Tibial artery (tissue), 4 donors: ENCODE measurements around the gene CKAP2L.
"Not testable (repeated sequence)": the region's sequence is repeated elsewhere in the genome, so short reads cannot be mapped to it uniquely, and the experiment has no call there.

Experiments used
- DNase-seq, 2 donors: peaks; one replicate each; pipeline ENCODE4 v3.0.0-alpha.2; 2019
- H3K27ac ChIP-seq, 2 donors: fragments of 200-600 bp; sonication (generic) in 1 of 2; 1 replicate in 1 of 2; 2 replicates in 1 of 2; pipeline ENCODE4 v1.5.1; 2018 to 2019; ENCODE audit warnings: mild to moderate bottlenecking in 1 of 2
- H3K27me3 ChIP-seq, 2 donors: fragments of 200-600 bp; sonication (generic) in 1 of 2; one replicate each; pipeline versions ENCODE4 v1.5.1 to v1.6.0; 2016 to 2019
- H3K36me3 ChIP-seq, 3 donors: fragments of 200-600 bp; sonication (generic) in 2 of 3; one replicate each; pipeline ENCODE4 v1.5.1; 2016 to 2019; ENCODE audit warnings: mild to moderate bottlenecking in 2 of 3
- H3K4me1 ChIP-seq, 4 donors: fragments of 200-600 bp; sonication (generic) in 2 of 4; 1 replicate in 3 of 4; 2 replicates in 1 of 4; pipeline ENCODE4 v1.5.1; 2016 to 2019
- H3K4me3 ChIP-seq, 2 donors: fragments of 200-600 bp; sonication (generic) in 1 of 2; 1 replicate in 1 of 2; 2 replicates in 1 of 2; pipeline ENCODE4 v1.5.1; 2018 to 2019; ENCODE audit warnings: mild to moderate bottlenecking in 2 of 2
- H3K9me3 ChIP-seq, 3 donors: fragments of 200-600 bp; sonication (generic) in 1 of 3; one replicate each; pipeline ENCODE4 v1.5.1; 2016 to 2019
- intact Hi-C: fragments of 100-400 bp; cut with DNase I; formaldehyde crosslinking; loops from one replicate; pipeline ENCODE4 v1.15.0; 2023; ENCODE audit warnings: low total_unique reads
- TF ChIP-seq, protein P1 (sequence below), 2 experiments: fragments of 200-600 bp in 1 of 2; fragments of 450-650 bp in 1 of 2; IDR thresholded peaks; one replicate each; pipeline ENCODE4 v1.5.1; 2017 to 2019; ENCODE audit warnings: antibody characterized with exemption in 2 of 2, mild to moderate bottlenecking in 1 of 2, moderate library complexity in 1 of 2

CKAP2L gene

DNA sequence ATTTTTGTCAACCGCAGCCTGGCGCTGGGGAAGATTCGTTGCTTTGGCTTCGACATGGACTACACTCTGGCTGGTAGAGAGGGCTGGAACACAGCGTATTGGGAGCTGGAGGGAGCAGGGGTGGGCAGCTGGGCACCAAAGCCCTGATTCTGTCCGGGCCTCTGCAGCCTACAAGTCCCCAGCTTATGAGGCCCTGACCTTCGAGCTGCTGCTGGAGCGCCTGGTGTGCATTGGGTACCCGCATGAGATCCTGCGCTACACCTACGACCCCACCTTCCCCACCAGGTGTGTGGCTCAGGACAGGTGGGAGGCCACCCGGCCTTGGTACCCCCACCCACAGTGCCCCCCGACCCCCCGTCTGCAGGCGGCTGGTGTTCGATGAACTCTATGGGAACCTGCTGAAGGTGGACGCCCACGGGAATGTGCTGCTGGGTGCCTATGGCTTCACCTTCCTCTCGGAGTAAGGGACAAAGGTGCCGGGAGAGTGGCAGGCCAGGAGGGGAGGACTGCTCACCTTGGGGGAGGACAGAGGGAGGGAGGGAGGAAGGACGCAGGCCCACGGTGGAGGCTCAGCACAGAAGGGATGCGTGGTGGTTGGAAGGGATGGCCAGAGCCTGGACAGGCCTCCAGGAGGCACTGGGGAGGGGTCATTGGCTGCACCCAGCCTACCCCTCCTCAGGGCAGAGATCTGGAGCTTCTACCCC lies 42.4 kb downstream of the CKAP2L start:
- peaks cover 0 to 4% (median 0%) of the 10 kb centered on the region in 4 donors for H3K4me1 ChIP-seq
- no peak overlapping the region for H3K27ac ChIP-seq
- no peak overlapping the region for H3K4me3 ChIP-seq
- peaks cover 0 to 15% of the 10 kb centered on the region in 2 donors for H3K27me3 ChIP-seq
- DNase-seq = no peak
- no peaks in the 10 kb centered on the region for H3K36me3 ChIP-seq
- no peaks in the 10 kb centered on the region for H3K9me3 ChIP-seq
- TF ChIP-seq, protein P1, sequence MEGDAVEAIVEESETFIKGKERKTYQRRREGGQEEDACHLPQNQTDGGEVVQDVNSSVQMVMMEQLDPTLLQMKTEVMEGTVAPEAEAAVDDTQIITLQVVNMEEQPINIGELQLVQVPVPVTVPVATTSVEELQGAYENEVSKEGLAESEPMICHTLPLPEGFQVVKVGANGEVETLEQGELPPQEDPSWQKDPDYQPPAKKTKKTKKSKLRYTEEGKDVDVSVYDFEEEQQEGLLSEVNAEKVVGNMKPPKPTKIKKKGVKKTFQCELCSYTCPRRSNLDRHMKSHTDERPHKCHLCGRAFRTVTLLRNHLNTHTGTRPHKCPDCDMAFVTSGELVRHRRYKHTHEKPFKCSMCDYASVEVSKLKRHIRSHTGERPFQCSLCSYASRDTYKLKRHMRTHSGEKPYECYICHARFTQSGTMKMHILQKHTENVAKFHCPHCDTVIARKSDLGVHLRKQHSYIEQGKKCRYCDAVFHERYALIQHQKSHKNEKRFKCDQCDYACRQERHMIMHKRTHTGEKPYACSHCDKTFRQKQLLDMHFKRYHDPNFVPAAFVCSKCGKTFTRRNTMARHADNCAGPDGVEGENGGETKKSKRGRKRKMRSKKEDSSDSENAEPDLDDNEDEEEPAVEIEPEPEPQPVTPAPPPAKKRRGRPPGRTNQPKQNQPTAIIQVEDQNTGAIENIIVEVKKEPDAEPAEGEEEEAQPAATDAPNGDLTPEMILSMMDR (IDR thresholded peaks at IDR 0.05) = no peak
- intact Hi-C loops = no loop called here

- intact Hi-C loops = no loop called here
- Histone ChIP-seq H3K27ac (no peak within 1 kb of the TSS), H3K4me3 (no peak within 1 kb of the TSS), H3K27me3 (peaks cover 0 to 15% of the 10 kb centered on the region in 2 donors), H3K4me1 (no peaks in the 10 kb centered on the region), H3K36me3 (no peaks in the 10 kb centered on the region), H3K9me3 (no peaks in the 10 kb centered on the region)
- DNase-seq = no peak
- TF ChIP-seq, protein P1 (IDR thresholded peaks at IDR 0.05) = no peak
These were observed 43.6 kb downstream of the CKAP2L start, which contains the start of gene NT5DC4 for GRCh38 chr2:112720785-112721184. Gene NT5DC4 (plus strand): TSS chr2:112721020. CDS start chr2:112721080, 60 bp downstream.

GRCh38 chr2:112718863-112719370 lies 45.5 kb downstream of the CKAP2L start:
- H3K4me3 ChIP-seq = no peak overlapping the region
- no peaks in the 10 kb centered on the region for H3K4me1 ChIP-seq
- TF ChIP-seq, protein P1 (IDR thresholded peaks at IDR 0.05) = no peak
- DNase-seq = no peak
- H3K27me3 ChIP-seq = peaks cover 0 to 15% of the 10 kb centered on the region in 2 donors
- H3K27ac ChIP-seq = no peak overlapping the region
- intact Hi-C loops = no loop called here
- no peaks in the 10 kb centered on the region for H3K9me3 ChIP-seq
- no peaks in the 10 kb centered on the region for H3K36me3 ChIP-seq

DNA sequence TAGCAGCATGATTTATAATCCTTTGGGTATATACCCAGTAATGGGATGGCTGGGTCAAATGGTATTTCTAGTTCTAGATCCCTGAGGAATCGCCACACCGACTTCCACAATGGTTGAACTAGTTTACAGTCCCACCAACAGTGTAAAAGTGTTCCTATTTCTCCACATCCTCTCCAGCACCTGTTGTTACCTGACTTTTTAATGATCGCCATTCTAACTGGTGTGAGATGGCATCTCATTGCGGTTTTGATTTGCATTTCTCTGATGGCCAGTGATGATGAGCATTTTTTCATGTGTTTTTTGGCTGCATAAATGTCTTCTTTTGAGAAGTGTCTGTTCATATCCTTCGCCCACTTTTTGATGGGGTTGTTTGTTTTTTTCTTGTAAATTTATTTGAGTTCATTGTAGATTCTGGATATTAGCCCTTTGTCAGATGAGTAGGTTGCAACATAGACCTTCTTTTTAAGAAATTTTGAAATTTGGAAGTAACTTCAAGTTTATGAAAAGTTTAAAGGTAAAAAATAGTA lies 47.5 kb downstream of the CKAP2L start:
- H3K4me1 ChIP-seq, H3K9me3 ChIP-seq, H3K36me3 ChIP-seq, DNase-seq, H3K27ac ChIP-seq, intact Hi-C loops, H3K4me3 ChIP-seq: not testable (repeated sequence)
- H3K27me3 ChIP-seq = peaks cover 0 to 18% of the 10 kb centered on the region in 2 donors

- DNase-seq, H3K27ac ChIP-seq, H3K36me3 ChIP-seq, intact Hi-C loops, H3K4me1 ChIP-seq, H3K4me3 ChIP-seq, H3K9me3 ChIP-seq: not testable (repeated sequence)
- peaks cover 0 to 12% of the 10 kb centered on the region in 2 donors for H3K27me3 ChIP-seq
These were observed 48.3 kb downstream of the CKAP2L start for GRCh38 chr2:112716094-112716493.

DNA sequence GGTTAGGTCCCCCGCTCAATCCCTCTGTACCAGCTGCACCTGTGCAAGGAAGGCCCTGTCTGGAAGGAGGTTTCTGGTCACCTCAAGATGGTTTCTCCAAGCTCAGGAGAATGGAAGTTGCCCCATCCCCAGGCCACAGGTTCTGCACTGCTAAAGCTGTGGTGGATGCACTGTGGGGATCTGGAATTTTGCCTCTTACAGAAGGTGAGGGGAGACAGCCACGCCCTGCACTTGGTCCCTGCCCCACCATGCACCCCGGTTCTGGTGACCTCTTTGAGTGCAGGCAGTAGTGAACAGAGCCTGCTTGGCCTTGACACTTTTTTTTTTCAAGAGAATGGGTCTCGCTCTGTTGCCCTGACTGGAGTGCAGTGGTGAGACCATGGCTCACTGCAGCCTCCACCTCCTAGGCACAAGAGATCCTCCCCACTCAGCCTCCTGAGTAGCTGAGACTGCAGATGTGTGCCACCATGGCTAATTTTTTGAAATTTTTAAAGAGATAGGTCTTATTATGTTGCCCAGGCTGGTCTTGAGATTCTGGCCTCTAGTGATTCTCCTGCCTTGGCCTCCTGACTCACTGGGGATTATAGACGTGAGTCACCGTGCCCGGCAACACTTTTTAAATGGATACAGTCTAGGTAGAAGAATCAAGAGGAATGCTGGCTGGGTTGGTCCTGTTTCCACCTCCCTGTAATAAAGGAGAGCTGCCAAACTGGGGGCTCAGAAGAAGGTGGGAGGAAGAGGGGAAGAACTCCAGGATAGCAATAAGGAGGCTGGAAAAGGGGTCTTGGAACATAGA lies 49.4 kb downstream of the CKAP2L start:
- DNase-seq = no peak
- TF ChIP-seq, protein P1 (IDR thresholded peaks at IDR 0.05) = no peak
- H3K27me3 ChIP-seq = peaks cover 0 to 12% of the 10 kb centered on the region in 2 donors
- H3K9me3 ChIP-seq = no peaks in the 10 kb centered on the region
- intact Hi-C loops = no loop called here
- no peaks in the 10 kb centered on the region for H3K36me3 ChIP-seq
- no peak overlapping the region for H3K4me3 ChIP-seq
- no peaks in the 10 kb centered on the region for H3K4me1 ChIP-seq
- no peak overlapping the region for H3K27ac ChIP-seq
